Central memory CD4-positive, alpha-beta T cell (primary cell): ENCODE data around the gene DISC1.
A peak's percentile ranks its signal among the peaks of the same experiment; 100 is the strongest.

Source experiments
- DNase-seq: peaks from one replicate; pipeline ENCODE4 v3.0.0; 2022

Gene DISC1

DNA sequence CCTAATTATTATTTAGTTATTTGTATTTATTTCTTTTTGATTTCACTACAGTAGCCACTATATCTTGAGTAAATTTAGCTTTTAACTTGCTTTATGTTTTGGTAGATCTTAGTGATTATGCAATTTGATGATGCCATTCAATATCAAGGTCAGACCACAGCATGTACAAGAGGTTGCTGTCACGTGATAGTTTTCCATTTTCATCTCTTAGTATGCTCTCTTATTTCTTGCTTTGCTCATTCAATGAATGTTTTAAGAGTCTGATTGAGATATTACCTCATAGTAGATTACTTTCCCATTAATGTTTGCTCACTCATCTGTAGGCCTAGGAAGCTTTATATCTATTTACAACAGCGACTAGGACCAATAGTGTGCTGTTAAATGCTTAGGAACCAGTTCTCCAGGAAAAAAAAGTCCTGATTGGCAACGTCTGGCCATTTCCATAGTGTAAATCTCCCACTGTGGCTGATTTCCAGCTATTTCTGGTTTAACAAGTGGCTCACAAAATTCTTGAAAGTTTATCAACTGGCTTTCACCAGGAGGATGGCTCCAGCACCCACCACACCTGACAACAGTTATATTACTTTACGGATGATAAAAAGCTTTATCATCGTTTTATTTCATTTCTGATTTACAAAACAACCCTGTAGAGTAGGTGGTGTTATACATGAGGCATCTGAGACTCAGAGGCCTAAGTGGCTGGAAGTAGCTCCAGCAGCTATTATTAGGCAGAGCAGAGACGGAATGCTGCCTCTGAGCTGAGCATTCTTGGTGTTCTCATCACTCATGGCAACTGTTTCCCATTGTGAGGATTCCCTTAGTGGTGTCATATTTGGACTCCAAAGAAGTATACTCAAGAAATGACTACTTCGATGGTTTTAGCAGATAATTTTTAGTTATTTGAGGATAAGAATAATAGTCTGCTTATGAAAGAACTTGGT is 235.2 kb downstream of the DISC1 start:
- DNase-seq: peak; percentile 8

DNA sequence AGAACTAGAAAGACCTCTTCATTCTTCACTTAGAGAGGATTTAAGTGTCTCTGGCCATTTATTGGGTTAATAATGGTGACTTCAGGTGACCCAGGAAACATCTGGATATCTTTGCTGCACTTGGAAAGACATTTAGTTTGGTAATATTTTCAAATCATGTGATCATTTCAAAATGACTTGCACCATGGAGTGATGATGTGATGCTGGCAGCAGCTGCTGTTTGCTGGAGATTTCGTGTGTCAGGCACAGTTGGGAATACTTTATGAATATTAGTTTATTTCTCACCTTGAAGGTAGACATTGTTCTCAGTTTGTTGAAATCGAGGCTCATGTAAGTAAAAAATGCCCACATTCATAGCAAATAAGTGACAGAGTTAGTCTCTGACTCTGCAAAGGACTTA is 236.0 kb downstream of the DISC1 start:
- no peak for DNase-seq

DNA sequence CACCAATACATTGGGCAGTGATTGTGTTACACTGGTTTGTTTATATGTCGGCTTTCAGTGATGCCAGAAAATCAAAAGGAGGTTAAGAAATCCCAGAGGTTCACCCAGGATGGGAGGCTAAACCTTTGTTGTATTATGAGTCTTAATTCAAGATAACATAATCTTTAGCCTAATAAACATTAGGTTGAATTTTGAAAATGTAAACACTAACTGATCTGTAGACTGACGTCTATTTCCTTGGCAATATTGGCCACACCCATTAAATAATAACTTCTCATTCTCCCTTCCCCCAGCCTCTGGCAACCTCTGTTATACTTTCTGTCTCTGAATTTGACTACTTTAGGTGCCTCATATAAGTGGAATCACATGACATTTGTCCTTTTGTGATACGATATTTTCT is 238.7 kb downstream of the DISC1 start:
- DNase-seq: no peak

DNA sequence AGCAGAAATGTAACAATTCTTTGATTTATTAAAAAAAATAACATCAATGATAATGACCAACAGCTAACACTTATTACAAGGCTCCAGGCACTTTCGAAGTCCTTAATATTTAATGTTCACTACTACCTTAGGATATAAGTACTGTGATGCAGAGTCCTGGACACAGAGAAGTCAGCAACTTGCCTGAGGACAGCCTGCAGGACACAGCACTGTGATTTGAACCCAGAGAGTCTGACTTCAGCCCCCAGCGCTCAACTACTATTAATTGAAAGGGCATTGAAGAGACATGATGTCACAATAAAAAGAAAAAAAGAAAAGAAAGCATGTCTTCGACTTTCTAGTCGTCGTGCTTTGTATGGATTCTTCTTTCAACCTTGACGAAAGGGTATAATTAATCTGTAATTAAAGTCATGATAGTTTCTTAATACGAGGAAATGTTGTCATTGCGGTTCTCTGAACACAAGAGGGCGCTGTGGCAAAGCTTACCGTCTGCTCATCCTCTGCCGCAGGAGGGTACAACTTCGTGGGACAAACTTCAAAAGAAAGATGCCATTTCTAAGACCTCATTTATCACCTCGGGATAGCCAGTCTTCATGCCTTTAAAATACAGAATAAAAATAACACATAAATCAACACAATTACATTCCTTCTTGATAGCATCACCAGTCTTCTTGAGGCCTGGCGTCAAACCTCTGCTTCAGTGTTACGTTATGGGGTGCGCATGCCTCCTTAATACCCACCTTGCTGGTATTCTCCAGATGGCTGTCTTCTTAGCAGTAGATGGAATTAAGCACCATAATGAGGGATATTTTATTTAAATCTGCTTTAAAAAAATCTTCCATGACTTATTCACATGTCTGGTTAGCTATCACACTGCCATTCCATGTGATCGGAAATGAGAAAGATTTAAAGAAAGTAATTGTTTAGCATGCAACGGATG is 240.1 kb downstream of the DISC1 start:
- DNase-seq: peak; percentile 38

DNA sequence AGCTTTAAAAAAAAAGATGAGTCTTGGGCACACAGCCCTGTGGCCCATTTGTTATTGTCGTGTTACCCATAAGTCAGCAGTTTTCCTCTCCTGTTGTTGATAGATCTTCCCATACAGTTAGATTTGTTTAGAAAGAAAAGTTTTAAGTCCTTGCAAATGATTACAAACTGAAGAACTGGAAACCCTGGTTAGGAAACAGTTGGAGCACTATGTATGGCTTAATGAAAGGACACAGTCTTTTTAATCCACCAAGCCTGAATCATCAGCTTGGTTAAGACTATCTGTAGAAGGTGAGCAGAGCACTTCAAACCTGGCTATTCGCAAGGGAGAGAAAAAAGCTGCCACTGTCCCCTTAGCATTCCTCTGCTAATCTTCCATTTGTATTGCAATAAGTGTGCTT is 241.0 kb downstream of the DISC1 start:
- no peak for DNase-seq

DNA sequence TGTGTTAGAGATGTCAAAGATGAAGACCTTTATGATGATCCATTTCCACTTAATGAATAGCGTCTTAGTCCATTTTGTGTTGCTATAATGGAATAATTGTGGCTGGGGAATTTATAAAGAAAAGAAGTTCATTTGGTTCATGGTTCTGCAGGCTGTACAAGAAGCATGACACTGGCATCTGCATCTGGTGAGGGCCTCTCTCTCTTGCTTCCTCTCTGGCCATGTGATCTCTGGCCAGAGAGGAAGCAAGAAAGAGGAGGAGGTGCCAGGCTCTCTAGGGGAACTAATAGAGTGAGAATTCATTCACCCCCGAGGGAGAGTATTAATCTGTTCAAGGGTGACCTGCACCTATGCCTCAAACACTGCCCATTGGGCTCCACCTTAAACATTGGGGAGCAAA is 242.8 kb downstream of the DISC1 start:
- no peak for DNase-seq

DNA sequence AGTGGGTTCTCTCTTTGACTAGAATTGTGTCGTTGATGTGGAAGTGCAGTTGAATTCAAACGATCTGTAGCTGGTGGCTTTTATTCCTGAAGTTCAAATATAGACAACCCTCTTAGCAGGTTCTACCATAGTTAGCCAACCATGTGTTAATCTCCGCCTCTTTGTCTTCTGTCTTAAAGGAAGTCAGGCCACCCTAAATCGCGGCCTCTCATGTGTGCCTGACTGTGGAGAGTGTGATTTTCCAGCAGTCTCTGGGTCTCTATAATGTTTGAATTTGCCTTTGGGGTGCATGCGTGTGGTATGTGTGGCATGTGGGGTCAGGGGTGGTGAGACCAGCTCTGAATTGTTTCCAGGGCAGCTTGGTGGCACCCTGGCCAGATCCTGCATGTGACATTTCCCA is 244.9 kb downstream of the DISC1 start:
- no peak for DNase-seq

DNA sequence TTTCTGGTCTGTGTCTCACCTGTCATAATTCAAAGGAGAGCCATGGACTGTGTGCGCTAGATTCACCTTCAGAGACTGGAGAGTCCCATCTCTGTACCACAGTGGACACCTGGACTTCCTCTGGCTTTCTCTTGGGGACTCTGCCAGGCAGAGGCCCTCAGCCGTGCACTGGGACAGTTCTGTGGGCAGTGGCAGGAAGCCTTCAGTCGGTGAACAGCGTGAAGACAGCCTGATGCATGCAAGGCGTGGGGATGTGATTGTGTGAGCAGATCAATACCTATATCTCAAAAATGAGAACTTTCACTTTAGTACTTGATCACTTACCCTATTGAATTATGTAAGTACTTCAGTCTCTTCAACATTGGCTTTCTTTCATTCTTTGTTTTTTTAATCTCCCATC is 245.3 kb downstream of the DISC1 start:
- no peak for DNase-seq

DNA sequence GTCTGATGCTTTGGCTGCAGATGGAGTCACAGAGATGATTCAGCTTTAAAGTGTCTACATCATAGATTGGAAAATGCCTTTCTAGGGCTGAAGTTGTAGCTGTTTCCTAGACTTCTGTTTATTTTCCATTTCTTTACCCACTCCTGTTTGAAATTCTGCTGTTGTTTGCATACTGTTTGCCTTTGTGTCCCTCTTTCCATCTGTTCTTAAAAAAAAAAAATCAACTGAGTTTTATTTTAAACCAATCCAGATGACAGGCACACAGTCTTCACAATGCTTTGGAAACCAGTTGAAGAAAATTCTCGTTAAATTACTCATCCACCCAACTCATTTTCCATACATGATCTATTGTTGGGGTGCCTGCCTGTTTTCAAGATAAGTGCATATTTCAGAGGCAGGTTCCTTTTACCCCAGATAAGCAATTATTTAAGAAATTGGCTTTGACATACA is 245.9 kb downstream of the DISC1 start:
- no peak for DNase-seq

DNA sequence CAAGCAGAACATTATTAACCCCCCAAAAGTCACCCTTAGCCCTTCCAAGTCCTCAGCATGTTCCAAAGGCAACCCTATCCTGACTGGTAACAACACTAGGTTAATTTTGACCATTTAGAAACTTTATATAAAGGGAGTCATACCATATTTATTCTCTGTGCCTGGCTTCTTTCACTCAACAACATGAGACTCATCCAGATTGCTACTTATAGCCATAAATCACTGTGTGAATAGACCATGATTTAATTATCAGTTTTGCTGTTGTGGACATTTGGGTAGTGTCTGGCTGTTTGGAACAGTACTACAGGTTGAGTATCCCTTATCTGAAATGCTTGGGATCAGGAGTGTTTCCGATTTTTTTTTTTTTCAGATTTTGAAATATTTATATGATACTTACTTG is 252.1 kb downstream of the DISC1 start:
- no peak for DNase-seq

DNA sequence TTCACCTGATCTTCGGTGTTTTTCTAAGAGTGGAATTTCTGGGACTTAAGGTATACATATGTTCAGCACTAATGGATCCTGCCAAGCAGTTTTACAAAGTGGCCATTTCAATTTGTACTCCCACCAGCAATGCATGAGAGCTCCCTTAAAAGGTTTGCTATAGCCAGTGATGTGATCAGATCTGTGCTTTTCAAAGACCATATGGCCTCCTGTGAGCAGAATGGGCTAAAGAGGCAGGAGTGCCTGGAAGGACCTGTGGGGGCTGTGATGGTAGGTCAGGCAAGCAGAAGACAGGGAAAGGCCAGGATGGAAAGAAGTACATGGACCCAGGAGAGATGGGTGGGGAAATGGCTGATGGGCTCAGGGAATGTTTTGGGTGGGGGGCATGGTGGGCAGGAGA is 252.7 kb downstream of the DISC1 start:
- no peak for DNase-seq

DNA sequence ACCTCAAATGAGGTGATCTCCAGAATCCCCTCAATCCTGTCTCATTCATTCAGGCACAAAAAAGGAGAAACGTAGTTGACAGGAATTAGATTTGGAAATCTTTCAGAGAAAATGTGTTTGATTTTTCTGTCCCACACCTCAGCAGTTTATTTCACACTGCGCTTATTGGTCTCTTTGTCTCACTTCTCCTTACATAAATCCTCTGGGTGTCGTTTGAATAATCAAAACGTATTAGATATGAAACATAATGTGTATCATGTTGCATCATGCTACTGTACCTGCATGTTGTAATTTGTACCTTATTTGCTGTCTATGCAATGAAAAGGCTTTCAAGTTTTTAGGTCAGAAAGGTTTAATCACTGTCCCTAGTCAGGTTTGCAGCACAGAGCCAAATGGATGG is 255.7 kb downstream of the DISC1 start:
- no peak for DNase-seq

DNA sequence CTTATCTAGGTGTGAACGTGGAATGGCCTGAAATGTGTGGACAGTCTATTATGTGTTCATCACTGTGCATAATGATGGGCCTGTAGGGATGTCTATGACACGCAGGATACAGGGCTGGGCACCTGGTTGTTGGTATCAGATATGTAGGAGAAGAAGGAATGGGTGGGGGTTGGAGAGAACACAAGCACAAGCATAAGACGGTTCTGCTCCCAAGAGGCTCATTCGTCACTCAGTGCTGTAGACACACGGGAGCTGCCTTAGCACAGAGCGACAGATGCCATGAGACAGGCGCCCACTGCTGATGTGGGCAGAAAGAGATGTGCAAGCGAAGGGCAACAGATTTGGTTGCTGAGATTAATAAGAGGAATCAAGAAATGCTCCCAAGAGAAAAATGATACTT is 256.2 kb downstream of the DISC1 start:
- no peak for DNase-seq

DNA sequence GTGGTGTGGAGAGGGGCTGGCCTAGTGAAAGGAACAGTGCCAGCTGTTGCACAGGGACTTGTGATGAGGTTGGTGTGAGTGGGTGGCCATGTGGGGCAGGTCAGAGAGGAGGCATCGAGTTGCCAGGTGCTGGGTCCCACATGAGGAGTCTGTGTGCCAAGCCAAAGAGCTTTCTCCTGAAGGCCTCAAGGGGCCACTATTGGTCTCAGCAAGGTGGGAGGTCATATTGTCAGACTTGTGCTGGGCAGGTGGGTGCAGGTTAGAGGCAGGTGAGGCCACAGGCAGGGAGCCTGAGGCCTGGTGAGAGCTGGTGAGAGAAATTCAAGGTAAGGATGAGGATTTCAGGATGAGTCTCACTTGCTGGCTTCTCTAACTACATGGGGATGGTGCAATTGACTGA is 256.8 kb downstream of the DISC1 start:
- no peak for DNase-seq

DNA sequence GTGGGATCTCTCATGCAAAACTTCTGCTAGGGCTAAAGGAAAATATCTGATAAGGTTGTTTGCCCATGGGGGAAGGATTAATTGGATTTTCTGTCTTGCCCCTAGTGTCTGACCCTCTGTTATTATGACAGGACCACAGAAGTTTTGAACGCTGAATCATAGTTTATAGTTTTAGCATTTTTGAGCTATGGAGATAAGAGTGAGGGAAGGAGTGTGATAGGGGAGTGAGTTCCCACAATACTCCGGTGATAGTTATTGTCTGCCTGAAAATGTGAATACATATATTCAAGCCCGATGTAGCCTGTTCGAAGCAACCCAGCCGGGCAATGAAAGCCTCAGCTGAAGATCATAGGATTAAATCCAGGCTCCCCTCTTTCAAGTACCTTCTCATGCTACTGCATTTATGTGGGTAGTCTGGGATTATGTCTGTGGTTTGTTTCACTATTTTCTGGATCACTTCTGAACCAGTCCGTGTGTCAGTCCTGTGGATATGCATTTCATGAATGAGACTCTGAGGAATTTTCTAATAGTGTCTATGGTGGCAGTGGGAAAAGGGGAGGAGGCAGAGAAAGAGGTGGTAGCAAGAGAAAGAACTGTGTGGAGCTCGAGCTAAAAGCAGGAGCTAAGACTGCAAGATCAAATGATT is 258.7 kb downstream of the DISC1 start:
- no peak for DNase-seq

DNA sequence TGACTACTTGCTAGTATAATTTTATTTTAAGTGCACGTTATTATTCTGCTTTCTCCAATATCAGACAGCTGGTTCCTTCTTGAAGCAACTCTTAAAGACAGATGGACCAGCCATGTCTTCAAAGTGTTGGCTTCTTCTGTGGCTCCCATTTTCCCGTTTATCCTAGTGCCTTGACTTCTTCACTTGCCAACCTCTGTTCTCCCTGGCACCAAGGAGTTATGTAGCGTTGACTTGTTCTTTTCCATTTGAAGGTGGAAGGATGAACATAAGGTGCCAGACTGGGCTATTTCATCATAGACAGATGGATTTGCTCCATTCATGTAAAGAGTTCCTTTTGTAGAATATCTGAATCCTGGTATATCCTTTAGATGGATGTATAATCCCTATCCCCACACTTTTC is 260.6 kb downstream of the DISC1 start:
- no peak for DNase-seq

DNA sequence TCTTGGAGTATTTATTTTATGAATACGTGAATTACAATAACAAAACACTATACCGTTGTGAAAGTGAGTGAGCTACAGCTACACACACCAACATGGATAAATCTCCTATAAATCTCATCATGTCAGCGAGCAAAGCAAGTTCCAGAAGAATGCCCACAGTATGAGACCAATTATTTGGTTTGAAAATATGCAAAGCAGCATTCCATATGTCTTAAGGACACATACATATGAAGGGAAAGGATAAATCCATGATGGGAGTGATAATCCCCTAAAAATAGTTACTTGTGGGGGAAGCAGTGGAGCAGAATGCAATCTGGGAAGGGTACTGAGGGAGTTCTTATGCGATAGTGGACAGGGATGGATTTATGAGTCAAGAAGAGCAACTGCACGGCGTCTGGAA is 261.3 kb downstream of the DISC1 start:
- DNase-seq: no peak

DNA sequence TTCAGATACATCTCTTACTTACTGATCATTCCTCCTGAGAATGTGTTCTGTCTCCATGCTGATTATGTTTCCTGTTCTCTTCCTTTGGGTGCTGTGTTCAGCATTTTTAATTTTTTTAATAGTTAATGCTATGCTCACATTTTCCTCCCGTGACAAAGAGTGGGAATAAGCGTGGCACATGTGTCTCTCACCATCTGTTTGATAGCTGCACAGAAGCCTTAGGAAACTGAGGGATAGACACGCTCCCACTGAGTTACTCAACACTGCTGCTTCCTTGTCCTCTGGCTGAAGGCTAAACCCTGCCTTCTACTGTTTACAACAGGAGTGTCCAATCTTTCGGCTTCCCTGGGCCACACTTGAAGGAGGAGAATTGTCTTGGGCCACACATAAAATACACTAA is 264.2 kb downstream of the DISC1 start:
- DNase-seq: no peak

DNA sequence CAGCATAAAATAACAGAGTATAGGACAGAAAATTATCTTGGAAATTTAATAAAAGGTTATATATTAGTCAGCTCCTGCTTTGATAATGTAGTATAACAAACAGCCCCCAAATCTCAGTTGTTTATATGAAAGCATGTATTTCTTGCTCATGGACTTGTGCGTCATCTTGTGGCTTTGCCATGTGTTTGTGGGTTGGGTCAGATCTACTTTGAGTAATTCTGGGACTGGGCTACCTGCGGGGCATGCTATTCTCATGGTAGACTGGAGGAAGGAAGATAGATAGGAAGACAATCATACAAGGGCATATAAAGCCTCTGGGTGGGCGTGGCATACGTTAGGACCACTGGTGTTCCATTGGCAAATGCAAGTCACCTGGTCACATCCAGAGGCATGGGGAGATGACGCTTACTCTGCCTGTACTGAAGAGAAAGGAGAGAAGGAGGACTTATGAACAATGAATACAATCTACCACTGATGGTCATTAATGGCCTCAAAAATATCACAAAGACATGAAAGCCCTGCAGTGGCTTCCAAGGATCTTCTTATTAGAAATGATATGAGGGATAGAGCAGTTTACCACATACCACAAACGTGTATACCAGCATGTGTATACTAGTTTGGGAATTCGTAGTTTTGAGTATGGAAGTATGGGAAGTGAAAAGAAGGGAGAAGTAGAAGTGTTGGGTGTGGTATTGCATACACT is 267.0 kb downstream of the DISC1 start:
- DNase-seq: no peak

DNA sequence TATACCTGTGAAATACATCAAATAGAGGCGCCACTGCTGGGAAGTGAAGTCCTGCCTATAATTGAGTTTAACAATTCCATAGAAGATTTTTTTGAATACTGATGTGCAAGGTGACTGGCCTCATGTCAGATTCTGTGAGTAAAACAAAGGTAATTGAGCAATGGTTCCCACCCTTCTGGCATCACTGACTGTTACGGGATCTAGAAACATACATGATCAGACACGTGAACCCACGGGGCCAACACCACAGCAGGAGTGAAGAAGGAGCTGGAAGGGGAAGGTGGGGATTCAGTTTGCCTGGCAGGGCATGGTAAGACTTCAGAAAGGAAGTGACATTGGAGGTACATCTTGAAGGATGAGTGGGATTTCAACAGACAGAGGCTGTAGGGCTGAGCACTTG is 270.2 kb downstream of the DISC1 start:
- DNase-seq: no peak

DNA sequence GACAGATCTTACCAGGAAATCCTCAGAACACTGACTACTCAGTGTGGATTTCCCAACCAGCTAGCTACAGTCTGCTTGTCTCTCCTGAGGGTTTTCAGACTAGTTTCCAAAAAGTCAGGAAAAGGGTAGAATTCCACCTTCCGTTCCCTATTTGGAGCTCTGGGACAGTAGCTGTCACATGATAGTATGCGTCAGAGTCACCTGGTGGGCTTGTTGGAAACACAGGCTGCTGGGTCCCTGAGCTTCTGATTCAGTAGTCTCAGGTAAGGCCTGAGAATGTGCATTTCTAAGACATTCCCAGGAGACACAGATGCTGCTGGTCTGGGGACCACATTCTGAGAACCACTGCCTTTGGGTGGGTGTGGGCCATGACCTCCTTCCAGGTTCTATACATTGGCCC is 272.5 kb downstream of the DISC1 start:
- no peak for DNase-seq

DNA sequence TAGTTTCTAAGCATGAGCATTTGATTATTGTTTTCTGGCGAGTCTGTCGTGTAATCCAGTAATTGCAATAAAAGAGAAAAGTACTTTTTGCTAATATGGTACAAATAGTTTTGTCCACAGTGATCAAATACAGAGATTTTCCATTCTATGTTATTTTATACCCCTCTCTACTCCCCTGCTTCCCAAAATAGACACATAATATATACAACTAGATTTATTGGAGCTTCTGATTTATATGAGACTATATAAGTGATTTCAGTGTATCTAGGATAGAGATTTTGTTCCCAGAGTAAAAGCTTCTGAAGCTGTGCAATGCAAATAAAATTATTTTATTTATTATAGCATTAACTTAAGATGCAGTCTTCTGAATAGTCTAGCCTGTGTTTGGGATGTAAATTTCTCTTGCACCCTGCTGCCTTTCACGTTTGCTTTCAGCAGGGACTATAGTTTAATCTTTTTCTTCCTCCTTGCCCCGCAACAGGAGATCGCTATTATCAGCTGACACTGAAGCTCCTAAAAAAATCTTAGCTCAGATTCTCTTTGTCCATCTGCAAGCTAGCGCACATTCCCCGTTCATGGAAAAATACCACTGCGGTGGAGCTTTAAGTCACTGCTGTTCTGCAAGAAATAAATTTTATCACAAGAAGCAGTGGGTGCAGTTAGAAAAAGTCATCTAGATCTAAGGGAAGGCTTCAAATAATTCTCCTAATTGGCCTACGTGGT is 273.3 kb downstream of the DISC1 start:
- DNase-seq: no peak
